Thyroid gland (tissue), 4 donors: Measurements from ENCODE around the gene PEX5. TPM values are rescaled to one million over a fixed set of nuclear protein-coding genes. Genes with fewer than 3 reads are reported as not detected.

Source experiments
- DNase-seq, 2 donors: peaks; one replicate each; pipeline ENCODE4 v3.0.0-alpha.2; 2019
- H3K27ac ChIP-seq, 3 donors: fragments of 200-600 bp; sonication (generic); 1 replicate in 2 of 3; 2 replicates in 1 of 3; pipeline ENCODE4 v1.5.1; 2016 to 2019; ENCODE audit warnings: mild to moderate bottlenecking in 1 of 3, moderate library complexity in 1 of 3
- H3K27me3 ChIP-seq: fragments of 200-600 bp; sonication (generic); one replicate; pipeline ENCODE4 v1.5.1; 2019
- H3K36me3 ChIP-seq, 2 donors: fragments of 200-600 bp; sonication (generic); one replicate each; pipeline ENCODE4 v1.5.1; 2016 to 2019
- H3K4me1 ChIP-seq, 2 donors: fragments of 200-600 bp; sonication (generic); one replicate each; pipeline ENCODE4 v1.5.1; 2017 to 2019
- H3K4me3 ChIP-seq, 3 donors: fragments of 200-600 bp; sonication (generic); replicated peaks in 1 of 3; 1 replicate in 2 of 3; 2 replicates in 1 of 3; pipeline ENCODE4 v1.5.1; 2016; ENCODE audit warnings: mild to moderate bottlenecking in 1 of 3
- H3K9me3 ChIP-seq: fragments of 200-600 bp; sonication (generic); one replicate; pipeline ENCODE4 v1.5.1; 2017
- POLR2A ChIP-seq, 2 donors: fragments of 450-650 bp; IDR thresholded peaks; one replicate each; pipeline ENCODE4 v1.6.1; 2017; ENCODE audit warnings: antibody characterized with exemption in 2 of 2, mild to moderate bottlenecking in 2 of 2, moderate library complexity in 1 of 2
- WGBS, 2 donors: methylation state at CpG; one replicate each; pipeline ENCODE4 v1.1.5; 2017; 5-methylcytosine and 5-hydroxymethylcytosine counted together
- intact Hi-C: fragments of 100-400 bp; cut with DNase I; formaldehyde crosslinking; loops from one replicate; pipeline ENCODE4 v1.15.1; 2023
- total RNA-seq, 4 donors: library from RNA; depleted of rRNA; stranded (reverse); fragments of >200 nt; gene quantifications; one replicate each; pipeline ENCODE4 v1.2.3, GENCODE V29; 2016
- TF ChIP-seq, protein P1 (sequence below), 6 experiments: fragments of 200-600 bp in 3 of 6; fragments of 450-650 bp in 3 of 6; sonication (generic) in 3 of 6; IDR thresholded peaks; one replicate each; pipeline ENCODE4 v1.5.1; 2016 to 2019; ENCODE audit warnings: antibody characterized with exemption in 6 of 6, mild to moderate bottlenecking in 2 of 6, inconsistent platforms in 1 of 6, moderate library complexity in 1 of 6

Gene PEX5
- total RNA-seq, 4 donors from 2014 or later: 28.5 to 37.6 (median 32.8) TPM

DNA sequence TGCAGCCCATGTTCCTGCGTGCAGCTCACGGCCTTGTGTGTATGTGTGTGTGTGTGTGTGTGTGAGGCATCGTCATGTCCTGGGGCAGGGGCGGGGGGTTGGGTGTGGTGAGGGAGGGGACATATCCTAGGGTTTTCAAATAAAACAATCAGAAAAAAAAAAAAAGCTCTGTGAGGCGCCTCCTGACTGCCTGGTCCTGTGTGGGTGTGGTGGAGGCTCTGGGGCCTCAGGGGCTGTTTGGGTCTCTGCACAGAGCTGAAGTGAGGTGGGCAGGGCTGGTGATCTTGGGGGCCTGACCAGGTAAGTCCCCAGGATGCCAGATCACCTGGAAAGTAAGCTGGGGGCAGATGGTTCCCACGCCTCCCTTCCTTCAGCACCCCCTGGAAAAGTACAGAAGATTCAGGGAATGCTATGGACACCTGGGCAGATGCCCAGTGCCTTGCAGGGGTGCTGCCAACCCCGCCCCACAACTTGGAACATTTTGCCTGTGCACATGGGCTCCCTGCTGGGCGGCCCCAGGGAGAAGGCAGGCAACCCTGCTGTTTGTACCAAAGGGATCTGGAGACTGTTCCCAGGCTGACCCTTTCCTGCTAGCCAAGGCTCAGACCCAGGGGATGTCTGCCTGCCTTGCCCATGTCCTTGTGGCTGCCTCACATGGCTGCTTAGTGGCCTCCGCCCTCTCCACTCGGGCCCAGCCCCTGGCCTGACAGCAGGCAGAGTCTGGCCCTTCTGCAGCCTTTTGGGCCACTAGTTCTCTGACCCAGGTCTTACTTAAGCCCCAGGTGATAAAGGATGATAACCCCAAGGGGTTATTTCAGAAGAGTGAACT, 30.5 kb upstream of the PEX5 start:
- H3K27me3 ChIP-seq: no peaks in the 10 kb centered on the region
- H3K4me3 ChIP-seq: no peak overlapping the region
- peaks cover 10 to 17% of the 10 kb centered on the region in 2 donors for H3K4me1 ChIP-seq
- WGBS, 2 donors: 89 to 95% methylated on average over 9 of the region's 10 CpGs
- DNase-seq: no peak
- H3K9me3 ChIP-seq: no peaks in the 10 kb centered on the region
- intact Hi-C loops: no loop called here
- no peak overlapping the region for H3K27ac ChIP-seq
- TF ChIP-seq POLR2A (IDR thresholded peaks at IDR 0.05): no peak
- TF ChIP-seq, protein P1, sequence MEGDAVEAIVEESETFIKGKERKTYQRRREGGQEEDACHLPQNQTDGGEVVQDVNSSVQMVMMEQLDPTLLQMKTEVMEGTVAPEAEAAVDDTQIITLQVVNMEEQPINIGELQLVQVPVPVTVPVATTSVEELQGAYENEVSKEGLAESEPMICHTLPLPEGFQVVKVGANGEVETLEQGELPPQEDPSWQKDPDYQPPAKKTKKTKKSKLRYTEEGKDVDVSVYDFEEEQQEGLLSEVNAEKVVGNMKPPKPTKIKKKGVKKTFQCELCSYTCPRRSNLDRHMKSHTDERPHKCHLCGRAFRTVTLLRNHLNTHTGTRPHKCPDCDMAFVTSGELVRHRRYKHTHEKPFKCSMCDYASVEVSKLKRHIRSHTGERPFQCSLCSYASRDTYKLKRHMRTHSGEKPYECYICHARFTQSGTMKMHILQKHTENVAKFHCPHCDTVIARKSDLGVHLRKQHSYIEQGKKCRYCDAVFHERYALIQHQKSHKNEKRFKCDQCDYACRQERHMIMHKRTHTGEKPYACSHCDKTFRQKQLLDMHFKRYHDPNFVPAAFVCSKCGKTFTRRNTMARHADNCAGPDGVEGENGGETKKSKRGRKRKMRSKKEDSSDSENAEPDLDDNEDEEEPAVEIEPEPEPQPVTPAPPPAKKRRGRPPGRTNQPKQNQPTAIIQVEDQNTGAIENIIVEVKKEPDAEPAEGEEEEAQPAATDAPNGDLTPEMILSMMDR (IDR thresholded peaks at IDR 0.05): no peak
- H3K36me3 ChIP-seq: peaks cover 0 to 4% of the 10 kb centered on the region in 2 donors

DNA sequence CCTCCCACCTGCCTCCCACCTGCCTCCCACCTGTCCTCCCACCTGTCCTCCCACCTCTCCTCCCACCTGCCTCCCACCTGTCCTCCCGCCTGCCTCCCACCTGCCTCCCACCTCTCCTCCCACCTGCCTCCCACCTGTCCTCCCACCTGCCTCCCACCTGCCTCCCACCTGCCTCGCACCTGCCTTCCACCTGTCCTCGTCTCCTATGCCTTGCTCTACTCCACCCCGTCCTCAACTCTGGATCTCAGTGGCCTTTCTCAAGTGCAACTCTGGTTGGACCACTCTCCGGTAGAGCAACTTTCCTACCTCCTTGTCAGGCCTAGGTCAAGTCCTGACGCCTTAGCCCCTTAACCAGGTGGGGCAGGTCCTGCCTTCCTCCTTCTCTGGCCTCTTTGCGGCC, 29.3 kb upstream of the PEX5 start:
- Histone ChIP-seq H3K9me3 (no peaks in the 10 kb centered on the region), H3K4me3 (no peak overlapping the region), H3K4me1 (peaks cover 10 to 17% of the 10 kb centered on the region in 2 donors), H3K27me3 (no peaks in the 10 kb centered on the region), H3K27ac (no peak overlapping the region), H3K36me3 (peaks cover 0 to 4% of the 10 kb centered on the region in 2 donors)
- no peak for TF ChIP-seq POLR2A (IDR thresholded peaks at IDR 0.05)
- TF ChIP-seq, protein P1 (IDR thresholded peaks at IDR 0.05): no peak
- WGBS, 2 donors: 72 to 73% methylated on average over 7 of the region's 7 CpGs
- DNase-seq: no peak
- intact Hi-C loops: no loop called here

DNA sequence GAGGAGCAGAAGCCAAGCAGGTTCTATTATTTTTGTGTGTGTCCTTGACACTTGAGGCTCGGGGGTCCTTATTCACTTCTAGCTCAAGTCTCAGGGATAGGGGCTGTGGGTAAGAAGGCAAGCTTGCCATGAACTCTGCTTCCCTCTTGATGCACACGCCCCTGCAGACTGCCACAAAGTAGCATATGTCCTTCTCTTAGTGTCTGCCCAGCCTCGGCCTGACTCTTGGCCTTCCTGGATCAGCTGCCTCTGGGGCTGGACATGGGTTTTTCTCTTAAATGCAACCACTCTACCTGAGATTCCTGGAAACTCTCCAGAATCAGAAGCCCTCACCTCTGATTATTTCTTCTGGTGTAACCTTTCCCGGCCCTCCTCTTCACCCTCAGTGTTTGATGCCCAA, 28.2 kb upstream of the PEX5 start:
- intact Hi-C loops: no loop called here
- no peaks in the 10 kb centered on the region for H3K27me3 ChIP-seq
- no peak overlapping the region for H3K4me3 ChIP-seq
- 80 to 89% methylated on average over 4 of the region's 4 CpGs for WGBS, 2 donors
- H3K9me3 ChIP-seq: no peaks in the 10 kb centered on the region
- H3K27ac ChIP-seq: no peak overlapping the region
- H3K36me3 ChIP-seq: peaks cover 0 to 4% of the 10 kb centered on the region in 2 donors
- H3K4me1 ChIP-seq: peaks cover 0 to 6% of the 10 kb centered on the region in 2 donors
- TF ChIP-seq, protein P1 (IDR thresholded peaks at IDR 0.05): no peak
- no peak for TF ChIP-seq POLR2A (IDR thresholded peaks at IDR 0.05)
- DNase-seq: no peak

DNA sequence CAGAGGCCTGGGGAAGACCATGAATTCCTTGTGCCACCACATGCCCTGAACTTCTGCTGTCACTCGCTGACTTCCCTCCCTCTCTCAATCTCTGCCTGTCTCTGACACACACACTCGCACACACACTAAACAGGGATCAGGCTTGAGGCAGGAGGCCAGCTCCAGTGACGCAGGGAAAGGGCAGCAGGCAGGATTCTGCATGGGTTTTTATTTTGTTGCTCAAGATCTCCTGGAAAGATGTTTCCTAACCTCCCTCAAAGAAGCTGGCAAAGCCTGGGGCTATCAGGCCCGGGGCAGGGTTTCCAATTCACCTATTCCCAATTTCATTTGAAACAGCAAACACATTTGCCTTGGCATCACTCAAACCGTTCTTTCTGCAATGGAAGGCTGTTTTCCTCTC, 27.7 kb upstream of the PEX5 start:
- Histone ChIP-seq H3K27me3 (no peaks in the 10 kb centered on the region), H3K4me3 (no peak overlapping the region), H3K9me3 (no peaks in the 10 kb centered on the region), H3K4me1 (peaks cover 0 to 6% of the 10 kb centered on the region in 2 donors), H3K27ac (no peak overlapping the region), H3K36me3 (peaks cover 0 to 4% of the 10 kb centered on the region in 2 donors)
- TF ChIP-seq, protein P1 (IDR thresholded peaks at IDR 0.05): no peak
- no peak for TF ChIP-seq POLR2A (IDR thresholded peaks at IDR 0.05)
- intact Hi-C loops: no loop called here
- DNase-seq: no peak
- 88% methylated on average over 5 of the region's 5 CpGs for WGBS, 2 donors

DNA sequence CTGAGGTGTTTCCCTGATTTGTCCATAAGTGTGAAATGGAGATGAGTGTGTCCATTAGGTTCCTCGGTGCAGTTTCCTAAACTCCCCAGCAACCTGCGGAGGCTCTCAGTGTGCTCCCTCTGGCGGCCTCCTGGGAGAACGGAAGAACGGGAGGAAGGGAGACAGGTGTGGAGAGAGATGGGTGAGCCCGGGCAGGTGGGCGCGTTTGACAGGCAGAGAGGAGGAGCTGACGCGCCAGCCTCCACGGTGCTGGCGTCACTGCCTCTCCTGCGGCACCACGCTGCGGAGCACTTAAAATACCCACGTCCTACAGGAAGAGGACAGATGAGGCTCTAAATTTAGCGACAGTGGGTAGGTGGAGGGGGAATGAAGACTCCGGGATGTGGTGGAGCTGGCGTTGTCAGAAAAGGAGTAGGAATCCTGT, 26.8 kb upstream of the PEX5 start:
- Histone ChIP-seq H3K4me3 (no peak overlapping the region), H3K4me1 (peaks cover 0 to 6% of the 10 kb centered on the region in 2 donors), H3K9me3 (no peaks in the 10 kb centered on the region), H3K36me3 (peaks cover 0 to 4% of the 10 kb centered on the region in 2 donors), H3K27me3 (no peaks in the 10 kb centered on the region), H3K27ac (no peak overlapping the region)
- WGBS, 2 donors: 1 to 5% methylated on average over 17 to 19 of the region's 19 CpGs
- intact Hi-C loops: no loop called here
- peak; percentile 47 to 58 for DNase-seq
- TF ChIP-seq, protein P1 (IDR thresholded peaks at IDR 0.05): peak; percentile 33 to 72 (median 51)
- no peak for TF ChIP-seq POLR2A (IDR thresholded peaks at IDR 0.05)
